CD8-positive, alpha-beta memory T cell (primary cell): ENCODE results near the gene SAP25. TPM values are rescaled to one million over a fixed set of nuclear protein-coding genes. Genes with fewer than 3 reads are reported as not detected.
"Not testable (repeated sequence)": the region's sequence is repeated elsewhere in the genome, so short reads cannot be mapped to it uniquely, and the experiment has no call there.

ENCODE experiments used
- CTCF ChIA-PET: fragments of 350-600 bp; sonication (Branson Sonifier 250); formaldehyde crosslinking; loops from one replicate; lab custom pipeline; 2021; ENCODE audit warnings: antibody characterized with exemption; lab: Charles Lee
- POLR2A ChIA-PET: fragments of 350-600 bp; sonication (Branson Sonifier 250); formaldehyde crosslinking; loops from one replicate; lab custom pipeline; 2021; ENCODE audit warnings: antibody characterized with exemption; lab: Charles Lee
- DNase-seq, 5 donors: peaks; one replicate each; pipeline versions ENCODE4 v3.0.0 to v3.0.0-alpha.2; 2020 to 2022; ENCODE audit warnings: mixed read lengths in 1 of 5
- H3K27ac ChIP-seq: one replicate; pipeline ENCODE4 v1.7.0; 2013; ENCODE audit warnings: low read depth, mild to moderate bottlenecking, low read length, moderate library complexity
- H3K27me3 ChIP-seq: 2 replicates; pipeline ENCODE4 v1.7.0; 2013; ENCODE audit warnings: low read length, mild to moderate bottlenecking; ENCODE audit not compliant: insufficient read depth, poor library complexity, severe bottlenecking
- H3K36me3 ChIP-seq: 2 replicates; pipeline ENCODE4 v1.7.0; 2013; ENCODE audit warnings: mild to moderate bottlenecking, low read length, moderate library complexity; ENCODE audit not compliant: insufficient read depth
- H3K4me1 ChIP-seq: 2 replicates; pipeline ENCODE4 v1.7.0; 2013; ENCODE audit warnings: mild to moderate bottlenecking, low read length, moderate library complexity; ENCODE audit not compliant: insufficient read depth
- H3K4me3 ChIP-seq: 2 replicates; pipeline ENCODE4 v1.7.0; 2013; ENCODE audit warnings: mild to moderate bottlenecking, low read length
- H3K9me3 ChIP-seq: 2 replicates; pipeline ENCODE4 v1.7.0; 2013; ENCODE audit warnings: mild to moderate bottlenecking, low read length
- H3K27ac Mint-ChIP-seq, 8 donors: one replicate each; pipeline ENCODE4 v1.8.0; 2020 to 2021; ENCODE audit warnings: mixed read lengths in 8 of 8, mild to moderate bottlenecking in 6 of 8, inconsistent platforms in 3 of 8, moderate library complexity in 3 of 8
- H3K27me3 Mint-ChIP-seq, 2 donors: one replicate each; pipeline ENCODE4 v1.8.0; 2020 to 2021; ENCODE audit warnings: mixed read lengths in 2 of 2, mild to moderate bottlenecking in 1 of 2, moderate library complexity in 1 of 2
- H3K36me3 Mint-ChIP-seq, 3 donors: one replicate each; pipeline ENCODE4 v1.8.0; 2020 to 2021; ENCODE audit warnings: mixed read lengths in 3 of 3, inconsistent platforms in 1 of 3, mild to moderate bottlenecking in 1 of 3
- H3K4me1 Mint-ChIP-seq, 3 donors: one replicate each; pipeline ENCODE4 v1.8.0; 2020 to 2021; ENCODE audit warnings: mixed read lengths in 3 of 3, inconsistent platforms in 1 of 3, mild to moderate bottlenecking in 1 of 3
- H3K4me3 Mint-ChIP-seq, 7 donors: one replicate each; pipeline ENCODE4 v1.8.0; 2020 to 2021; ENCODE audit warnings: mixed read lengths in 7 of 7, mild to moderate bottlenecking in 6 of 7, moderate library complexity in 4 of 7, inconsistent platforms in 2 of 7
- H3K9me3 Mint-ChIP-seq, 5 donors: one replicate each; pipeline ENCODE4 v1.8.0; 2020 to 2022; ENCODE audit warnings: mixed read lengths in 5 of 5, mild to moderate bottlenecking in 3 of 5, moderate library complexity in 2 of 5, inconsistent platforms in 1 of 5
- polyA plus RNA-seq: library from polyadenylated mRNA; unstranded; fragments of 300-500 nt; fragmentation: Illumina TruSeq; gene quantifications from one replicate; pipeline ENCODE4 v1.2.3, GENCODE V29; 2021
- total RNA-seq, 2 experiments: library from RNA; stranded (reverse); gene quantifications; one replicate each; pipeline ENCODE4 v1.2.3, GENCODE V29; 2021

SAP25 gene
- total and polyA plus RNA-seq, 3 experiments from 2014 or later, result 0.56 to 14.3 (median 13.9) TPM

GRCh38 chr7:100536695-100537094, 37.0 kb downstream of the SAP25 start:
- not testable (repeated sequence) for H3K27me3 ChIP-seq, H3K27ac Mint-ChIP-seq, H3K27ac ChIP-seq, H3K9me3 ChIP-seq, H3K36me3 ChIP-seq, H3K36me3 Mint-ChIP-seq, H3K4me3 Mint-ChIP-seq, H3K9me3 Mint-ChIP-seq, DNase-seq, H3K27me3 Mint-ChIP-seq, H3K4me3 ChIP-seq
- ChIA-PET POLR2A (interaction anchor here (1.0 kb wide), 1 partner anchor 29 kb away, joined by 8 read pairs; no protein-coding TSS in a partner anchor), CTCF (interaction anchor here (1.3 kb wide), 1 partner anchor 86 kb away, joined by 4 read pairs; no protein-coding TSS in a partner anchor)
- peaks cover 25% of the 10 kb centered on the region for H3K4me1 ChIP-seq
- peaks cover 26 to 31% (median 28%) of the 10 kb centered on the region in 3 donors for H3K4me1 Mint-ChIP-seq

- H3K27me3 Mint-ChIP-seq, H3K4me3 ChIP-seq, H3K36me3 ChIP-seq, H3K9me3 Mint-ChIP-seq, H3K9me3 ChIP-seq, H3K36me3 Mint-ChIP-seq, H3K27ac ChIP-seq, H3K27ac Mint-ChIP-seq, CTCF ChIA-PET, DNase-seq, H3K27me3 ChIP-seq, H3K4me3 Mint-ChIP-seq: not testable (repeated sequence)
- peaks cover 19 to 24% (median 21%) of the 10 kb centered on the region in 3 donors for H3K4me1 Mint-ChIP-seq
- POLR2A ChIA-PET, result interaction anchor here (1.0 kb wide), 1 partner anchor 30 kb away, joined by 8 read pairs; no protein-coding TSS in a partner anchor
- peaks cover 17% of the 10 kb centered on the region for H3K4me1 ChIP-seq
Measured at GRCh38 chr7:100535982-100536381, 37.7 kb downstream of the SAP25 start.

GRCh38 chr7:100532165-100533022, 41.3 kb downstream of the SAP25 start:
- Histone ChIP-seq H3K4me1 (no peaks in the 10 kb centered on the region), H3K27ac (no peak overlapping the region), H3K9me3 (no peaks in the 10 kb centered on the region), H3K36me3 (no peaks in the 10 kb centered on the region), H3K27me3 (no peaks in the 10 kb centered on the region), H3K4me3 (no peak overlapping the region)
- ChIA-PET POLR2A (interaction anchor here (0.5 to 1.2 kb wide), 3 partner anchors 17 to 85 kb away, joined by 5 read pairs; no protein-coding TSS in a partner anchor), CTCF (interaction anchor here (0.9 to 2.3 kb wide), 3 partner anchors 27 to 50 kb away, joined by 3 to 13 read pairs (median 3); no protein-coding TSS in a partner anchor)
- Mint-ChIP-seq H3K4me3 (no peak overlapping the region), H3K27ac (no peak overlapping the region), H3K9me3 (no peaks in the 10 kb centered on the region), H3K27me3 (no peaks in the 10 kb centered on the region), H3K36me3 (no peaks in the 10 kb centered on the region), H3K4me1 (no peaks in the 10 kb centered on the region)
- DNase-seq, result no peak

- H3K4me3 Mint-ChIP-seq, H3K4me1 Mint-ChIP-seq, DNase-seq, H3K27ac ChIP-seq, H3K4me1 ChIP-seq, H3K9me3 ChIP-seq, H3K27me3 ChIP-seq, H3K9me3 Mint-ChIP-seq, H3K4me3 ChIP-seq, POLR2A ChIA-PET, H3K27ac Mint-ChIP-seq, H3K36me3 ChIP-seq, H3K36me3 Mint-ChIP-seq, H3K27me3 Mint-ChIP-seq: not testable (repeated sequence)
- CTCF ChIA-PET, result interaction anchor here (1.2 kb wide), 1 partner anchor 82 kb away, joined by 3 read pairs; no protein-coding TSS in a partner anchor
Measured at GRCh38 chr7:100528108-100528866, 45.4 kb downstream of the SAP25 start.

GRCh38 chr7:100523192-100523591, 50.5 kb downstream of the SAP25 start:
- H3K36me3 Mint-ChIP-seq, H3K27me3 Mint-ChIP-seq, CTCF ChIA-PET, H3K27ac Mint-ChIP-seq, DNase-seq, H3K4me1 Mint-ChIP-seq, H3K36me3 ChIP-seq, H3K9me3 Mint-ChIP-seq, H3K4me3 ChIP-seq, H3K27me3 ChIP-seq, H3K4me3 Mint-ChIP-seq, H3K4me1 ChIP-seq, H3K27ac ChIP-seq, H3K9me3 ChIP-seq, POLR2A ChIA-PET: not testable (repeated sequence)

Other genes starting within 250 kb of the SAP25 start
- gene PILRB, start 215.8 kb downstream of the SAP25 start, total RNA-seq, result 10 to 100 TPM; 33.5 to 33.7 TPM
- gene PILRB, start 215.8 kb downstream of the SAP25 start, polyA plus RNA-seq, result 18.1 TPM
- 1 to 10 TPM in 1 of 2 experiments, under 1 TPM in 1; 0.84 to 1.9 TPM for gene PILRA, start 200.4 kb downstream of the SAP25 start, total RNA-seq
- gene PILRA, start 200.4 kb downstream of the SAP25 start, polyA plus RNA-seq, result 0.37 TPM
- gene ZCWPW1, start 145.2 kb downstream of the SAP25 start, total RNA-seq, result 1 to 10 TPM; 4.3 to 5.0 TPM
- 6.5 TPM for gene ZCWPW1, start 145.2 kb downstream of the SAP25 start, polyA plus RNA-seq
- 10 to 100 TPM; 75.9 to 78.8 TPM for gene MEPCE, start 144.1 kb downstream of the SAP25 start, total RNA-seq
- gene MEPCE, start 144.1 kb downstream of the SAP25 start, polyA plus RNA-seq, result 13.6 TPM
- 10 to 100 TPM; 41.4 to 46.3 TPM for gene PPP1R35, start 137.4 kb downstream of the SAP25 start, total RNA-seq
- 50.2 TPM for gene PPP1R35, start 137.4 kb downstream of the SAP25 start, polyA plus RNA-seq
- 1 to 10 TPM in 1 of 2 experiments, under 1 TPM in 1; 1.00 to 1.7 TPM for gene SPACDR, start 109.6 kb downstream of the SAP25 start, total RNA-seq
- 0.56 TPM for gene SPACDR, start 109.6 kb downstream of the SAP25 start, polyA plus RNA-seq
- gene TSC22D4, start 94.7 kb downstream of the SAP25 start, total RNA-seq, result 10 to 100 TPM; 96.2 to 99.1 TPM
- gene TSC22D4, start 94.7 kb downstream of the SAP25 start, polyA plus RNA-seq, result 40.5 TPM
- under 1 TPM; 0.13 to 0.18 TPM for gene NYAP1, start 90.0 kb downstream of the SAP25 start, total RNA-seq
- gene NYAP1, start 90.0 kb downstream of the SAP25 start, polyA plus RNA-seq, result not detected
- 10 to 100 TPM; 60.5 to 63.1 TPM for gene AGFG2, start 34.7 kb downstream of the SAP25 start, total RNA-seq
- gene AGFG2, start 34.7 kb downstream of the SAP25 start, polyA plus RNA-seq, result 36.2 TPM
- gene LRCH4, start 12.2 kb upstream of the SAP25 start, total RNA-seq, result 100 to 1,000 TPM; 101 to 109 TPM
- gene LRCH4, start 12.2 kb upstream of the SAP25 start, polyA plus RNA-seq, result 153 TPM
- under 1 TPM; 0.47 to 0.50 TPM for gene FBXO24, start 12.4 kb upstream of the SAP25 start, total RNA-seq
- not detected for gene FBXO24, start 12.4 kb upstream of the SAP25 start, polyA plus RNA-seq
- gene PCOLCE, start 28.5 kb upstream of the SAP25 start, total RNA-seq, result 1 to 10 TPM; 6.8 TPM
- 1.6 TPM for gene PCOLCE, start 28.5 kb upstream of the SAP25 start, polyA plus RNA-seq
- gene MOSPD3, start 38.6 kb upstream of the SAP25 start, total RNA-seq, result 10 to 100 TPM; 16.2 to 16.3 TPM
- gene MOSPD3, start 38.6 kb upstream of the SAP25 start, polyA plus RNA-seq, result 29.7 TPM
- 10 to 100 TPM; 14.6 to 17.7 TPM for gene TFR2, start 67.7 kb upstream of the SAP25 start, total RNA-seq
- 2.7 TPM for gene TFR2, start 67.7 kb upstream of the SAP25 start, polyA plus RNA-seq
- gene ACTL6B, start 82.5 kb upstream of the SAP25 start, total RNA-seq, result not detected
- not detected for gene ACTL6B, start 82.5 kb upstream of the SAP25 start, polyA plus RNA-seq
- gene GNB2, start 99.8 kb upstream of the SAP25 start, total RNA-seq, result 100 to 1,000 TPM; 253 to 262 TPM
- gene GNB2, start 99.8 kb upstream of the SAP25 start, polyA plus RNA-seq, result 62.9 TPM
- 10 to 100 TPM; 51.4 to 54.7 TPM for gene GIGYF1, start 120.3 kb upstream of the SAP25 start, total RNA-seq
- 3.2 TPM for gene GIGYF1, start 120.3 kb upstream of the SAP25 start, polyA plus RNA-seq
- gene POP7, start 132.2 kb upstream of the SAP25 start, total RNA-seq, result 10 to 100 TPM; 79.7 to 83.3 TPM
- gene POP7, start 132.2 kb upstream of the SAP25 start, polyA plus RNA-seq, result 51.7 TPM
- gene EPO, start 146.6 kb upstream of the SAP25 start, total RNA-seq, result under 1 TPM in 1 of 2 experiments, not detected in 1; 0.22 TPM
- gene EPO, start 146.6 kb upstream of the SAP25 start, polyA plus RNA-seq, result not detected
- gene ZAN, start 159.7 kb upstream of the SAP25 start, total RNA-seq, result not detected
- gene ZAN, start 159.7 kb upstream of the SAP25 start, polyA plus RNA-seq, result not detected